NCI-H1436 treated with DMSO at 0.1 percent for 48 hours (cell line): ENCODE data around the gene FADS3.

Experiments used
- DNase-seq: peaks from one replicate; lab custom pipeline; 2025; lab: John Stamatoyannopoulos, UW

FADS3 gene

GRCh38 chr11:61834278-61835048 is 56.9 kb downstream of the FADS3 start:
- peak; percentile 86 for DNase-seq

- DNase-seq = no peak
Measured at GRCh38 chr11:61833926-61834277, 57.4 kb downstream of the FADS3 start.

DNA sequence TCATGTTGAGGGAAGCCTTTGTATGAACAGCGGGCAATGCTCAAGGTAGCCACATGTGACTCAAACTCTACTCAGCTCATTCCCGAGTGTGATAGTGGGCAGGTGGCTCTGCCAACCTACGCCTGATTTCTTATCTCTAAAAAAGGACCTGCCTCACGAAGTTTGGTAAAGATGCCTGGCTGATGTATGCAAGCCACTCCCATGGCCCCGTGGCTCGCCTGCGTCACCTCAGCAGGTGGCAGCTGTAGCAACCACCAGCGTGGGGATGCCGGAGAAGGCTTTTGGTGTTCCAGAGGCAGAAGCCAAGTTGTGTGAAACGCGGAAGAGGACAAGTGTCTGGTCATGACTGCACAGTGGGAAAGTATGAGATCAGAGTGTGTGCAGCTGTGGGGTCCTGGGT is 57.9 kb downstream of the FADS3 start:
- peak; percentile 28 for DNase-seq

- DNase-seq = no peak
Measured at GRCh38 chr11:61832754-61833153, 58.6 kb downstream of the FADS3 start.

GRCh38 chr11:61832207-61832606 is 59.1 kb downstream of the FADS3 start:
- DNase-seq = no peak

DNA sequence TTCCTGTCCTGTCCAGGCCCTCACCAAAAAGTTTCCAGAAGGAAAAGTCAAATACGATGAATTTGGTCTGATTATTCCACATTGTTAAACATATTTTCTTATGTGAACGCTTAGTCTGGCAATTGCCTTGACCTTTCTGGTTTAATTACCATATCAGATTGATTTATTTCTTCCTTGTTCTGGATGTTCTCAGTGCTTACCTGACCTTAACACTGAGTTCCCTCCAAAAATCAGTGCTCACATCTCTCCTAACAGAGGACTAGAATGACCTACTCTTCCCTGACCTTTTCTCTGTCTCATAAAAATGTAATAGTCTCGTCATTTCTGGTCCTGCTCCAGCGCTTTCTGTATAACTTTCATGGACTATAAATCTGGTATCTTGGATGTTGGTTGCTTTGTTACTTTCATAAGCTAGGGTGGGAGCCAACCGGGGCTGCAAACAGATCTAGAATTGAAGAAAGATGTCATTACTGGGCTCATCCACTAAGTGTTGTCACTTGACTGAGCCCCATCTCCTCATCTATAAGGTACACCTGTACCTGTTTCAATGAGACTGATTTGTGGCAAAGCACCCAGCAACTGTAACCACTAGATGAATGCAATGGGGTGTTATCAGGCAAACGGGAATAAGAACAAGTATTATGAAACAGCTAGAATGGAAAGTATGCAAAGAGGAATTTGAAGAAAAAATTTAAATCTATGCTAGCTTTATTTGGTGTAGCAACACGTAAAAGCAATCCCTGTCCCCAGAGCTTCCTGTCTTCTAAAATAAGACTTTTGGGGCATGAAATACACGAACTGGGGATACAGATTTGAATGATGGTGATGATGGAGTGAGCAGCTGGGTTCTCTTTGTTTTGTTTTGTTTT is 60.9 kb downstream of the FADS3 start:
- DNase-seq = no peak

GRCh38 chr11:61829806-61830205 is 61.5 kb downstream of the FADS3 start:
- no peak for DNase-seq

GRCh38 chr11:61828629-61829407 is 62.5 kb downstream of the FADS3 start:
- no peak for DNase-seq

- no peak for DNase-seq
Measured at GRCh38 chr11:61828379-61828628, 63.0 kb downstream of the FADS3 start.

DNA sequence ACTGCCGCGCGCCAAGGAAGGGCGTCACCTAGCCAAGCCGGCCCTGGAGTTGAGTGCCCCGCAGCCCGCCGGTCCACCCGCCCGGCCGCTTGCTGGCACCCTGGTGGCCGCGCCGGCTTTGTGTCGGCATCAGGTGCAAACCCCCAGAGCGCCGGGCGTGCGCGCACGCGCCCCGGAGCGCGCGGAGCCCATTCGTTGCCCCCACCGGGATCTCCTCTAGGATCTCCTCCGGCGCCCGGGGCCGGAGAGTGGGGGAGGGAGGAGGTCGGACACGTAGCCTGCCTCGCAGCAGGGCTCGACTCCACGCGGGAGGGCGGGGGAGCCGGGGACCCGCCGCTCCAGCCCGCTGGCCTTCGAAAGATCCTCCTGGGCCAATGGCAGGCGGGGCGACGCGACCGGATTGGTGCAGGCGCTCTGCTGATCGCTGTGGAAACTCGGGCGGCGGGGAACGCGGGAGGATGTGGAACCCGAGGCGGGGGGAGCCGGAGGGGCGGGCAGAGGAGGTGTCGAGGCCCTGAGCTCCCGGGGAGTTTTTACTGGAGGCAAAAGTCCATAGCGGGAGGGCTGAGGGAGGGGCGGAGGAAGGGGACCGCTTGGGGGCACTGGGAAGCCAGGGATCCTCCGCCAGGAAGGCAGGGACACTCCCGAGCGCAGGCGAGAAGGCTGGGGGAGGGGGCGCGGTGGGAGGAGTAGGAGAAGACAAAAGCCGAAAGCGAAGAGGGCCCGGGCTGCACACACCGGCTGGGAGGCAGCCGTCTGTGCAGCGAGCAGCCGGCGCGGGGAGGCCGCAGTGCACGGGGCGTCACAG is 63.6 kb downstream of the FADS3 start, which contains the start of gene FADS2:
Gene FADS2, plus strand, starts transcription at position 730 of the 808 bp plus-strand sequence. CDS start 91 bp downstream, outside the sequence.
- DNase-seq = peak; percentile 89

- no peak for DNase-seq
Measured at GRCh38 chr11:61826930-61827570, 64.3 kb downstream of the FADS3 start.
